Measurements from ENCODE around the gene GPRC6A. TPM values are rescaled to one million over a fixed set of nuclear protein-coding genes. Genes with fewer than 3 reads are reported as not detected.
"Not testable (repeated sequence)": the region's sequence is repeated elsewhere in the genome, so short reads cannot be mapped to it uniquely, and the experiment has no call there.

Gene GPRC6A
- 0.11 TPM in 1 of 2 replicates, not detected in the other for total RNA-seq (2014; rRNA removed; shearing (Covaris generic))

GRCh38 chr6:116828983-116829382 is at the start of gene GPRC6A:
Gene GPRC6A, minus strand, starts transcription at chr6:116829083. Its CDS starts 70 bp downstream, at chr6:116829013.
- H3K27me3 ChIP-seq (ENCODE audit: control insufficient read depth, insufficient read depth, low read length), result no peaks in the 10 kb centered on the region
- no peak within 1 kb of the TSS for H3K4me3 ChIP-seq (ENCODE audit: insufficient read depth, low read depth, low read length)
- DNase-seq, result no peak
- no peaks in the 10 kb centered on the region for H3K36me3 ChIP-seq (replicated peaks; ENCODE audit: control insufficient read depth, insufficient read depth, low read length)

- Histone ChIP-seq H3K27me3 (ENCODE audit: control insufficient read depth, insufficient read depth, low read length) (peaks cover 45% of the 10 kb centered on the region), H3K36me3 (replicated peaks; ENCODE audit: control insufficient read depth, insufficient read depth, low read length) (no peaks in the 10 kb centered on the region), H3K4me3 (ENCODE audit: insufficient read depth, low read depth, low read length) (no peak overlapping the region)
- DNase-seq, result peak; percentile 28
These were observed 48.9 kb upstream of the GPRC6A start for GRCh38 chr6:116877743-116878142.

- Histone ChIP-seq H3K4me3 (ENCODE audit: insufficient read depth, low read depth, low read length) (peak within 1 kb of the TSS; percentile 60), H3K27me3 (ENCODE audit: control insufficient read depth, insufficient read depth, low read length) (peaks cover 45% of the 10 kb centered on the region), H3K36me3 (replicated peaks; ENCODE audit: control insufficient read depth, insufficient read depth, low read length) (no peaks in the 10 kb centered on the region)
- DNase-seq, result peak; percentile 83
These were observed 48.0 kb upstream of the GPRC6A start, which contains the start of gene RFX6 for GRCh38 chr6:116876635-116877611. Gene RFX6, plus strand, starts transcription at chr6:116877242. Its CDS starts 34 bp downstream, at chr6:116877276.

- H3K27me3 ChIP-seq (ENCODE audit: control insufficient read depth, insufficient read depth, low read length), result peaks cover 45% of the 10 kb centered on the region
- DNase-seq, result no peak
- H3K36me3 ChIP-seq (replicated peaks; ENCODE audit: control insufficient read depth, insufficient read depth, low read length), result no peaks in the 10 kb centered on the region
- peak overlapping the region; percentile 60; the same call in 1 of the 2 replicates for H3K4me3 ChIP-seq (ENCODE audit: insufficient read depth, low read depth, low read length)
These were observed 47.2 kb upstream of the GPRC6A start for GRCh38 chr6:116876107-116876506.

GRCh38 chr6:116872771-116873170 is 43.9 kb upstream of the GPRC6A start:
- Histone ChIP-seq H3K27me3 (ENCODE audit: control insufficient read depth, insufficient read depth, low read length) (peaks cover 34% of the 10 kb centered on the region), H3K36me3 (replicated peaks; ENCODE audit: control insufficient read depth, insufficient read depth, low read length) (no peaks in the 10 kb centered on the region), H3K4me3 (ENCODE audit: insufficient read depth, low read depth, low read length) (no peak overlapping the region)
- no peak for DNase-seq

GRCh38 chr6:116866281-116866871 is 37.5 kb upstream of the GPRC6A start:
- H3K27me3 ChIP-seq (ENCODE audit: control insufficient read depth, insufficient read depth, low read length), result no peaks in the 10 kb centered on the region
- no peak for DNase-seq
- no peaks in the 10 kb centered on the region for H3K36me3 ChIP-seq (replicated peaks; ENCODE audit: control insufficient read depth, insufficient read depth, low read length)
- no peak overlapping the region for H3K4me3 ChIP-seq (ENCODE audit: insufficient read depth, low read depth, low read length)

- Histone ChIP-seq H3K36me3 (replicated peaks; ENCODE audit: control insufficient read depth, insufficient read depth, low read length) (no peaks in the 10 kb centered on the region), H3K4me3 (ENCODE audit: insufficient read depth, low read depth, low read length) (no peak overlapping the region), H3K27me3 (ENCODE audit: control insufficient read depth, insufficient read depth, low read length) (no peaks in the 10 kb centered on the region)
- DNase-seq, result no peak
These were observed 30.4 kb upstream of the GPRC6A start for GRCh38 chr6:116859264-116859663.

GRCh38 chr6:116858060-116858459 is 29.2 kb upstream of the GPRC6A start:
- Histone ChIP-seq H3K4me3 (ENCODE audit: insufficient read depth, low read depth, low read length) (no peak overlapping the region), H3K36me3 (replicated peaks; ENCODE audit: control insufficient read depth, insufficient read depth, low read length) (no peaks in the 10 kb centered on the region), H3K27me3 (ENCODE audit: control insufficient read depth, insufficient read depth, low read length) (no peaks in the 10 kb centered on the region)
- no peak for DNase-seq

- Histone ChIP-seq H3K36me3 (replicated peaks; ENCODE audit: control insufficient read depth, insufficient read depth, low read length) (no peaks in the 10 kb centered on the region), H3K27me3 (ENCODE audit: control insufficient read depth, insufficient read depth, low read length) (no peaks in the 10 kb centered on the region), H3K4me3 (ENCODE audit: insufficient read depth, low read depth, low read length) (no peak overlapping the region)
- no peak for DNase-seq
These were observed 18.3 kb upstream of the GPRC6A start for GRCh38 chr6:116847227-116847626.

- no peak for DNase-seq
- H3K4me3 ChIP-seq (ENCODE audit: insufficient read depth, low read depth, low read length), result no peak overlapping the region
- no peaks in the 10 kb centered on the region for H3K36me3 ChIP-seq (replicated peaks; ENCODE audit: control insufficient read depth, insufficient read depth, low read length)
- no peaks in the 10 kb centered on the region for H3K27me3 ChIP-seq (ENCODE audit: control insufficient read depth, insufficient read depth, low read length)
These were observed 13.6 kb upstream of the GPRC6A start for GRCh38 chr6:116842459-116842858.

- no peak overlapping the region for H3K4me3 ChIP-seq (ENCODE audit: insufficient read depth, low read depth, low read length)
- no peaks in the 10 kb centered on the region for H3K36me3 ChIP-seq (replicated peaks; ENCODE audit: control insufficient read depth, insufficient read depth, low read length)
- DNase-seq, result no peak
- no peaks in the 10 kb centered on the region for H3K27me3 ChIP-seq (ENCODE audit: control insufficient read depth, insufficient read depth, low read length)
These were observed 11.2 kb upstream of the GPRC6A start for GRCh38 chr6:116840091-116840490.

GRCh38 chr6:116836606-116837342 is 7.9 kb upstream of the GPRC6A start:
- Histone ChIP-seq H3K36me3 (replicated peaks; ENCODE audit: control insufficient read depth, insufficient read depth, low read length) (no peaks in the 10 kb centered on the region), H3K27me3 (ENCODE audit: control insufficient read depth, insufficient read depth, low read length) (no peaks in the 10 kb centered on the region), H3K4me3 (ENCODE audit: insufficient read depth, low read depth, low read length) (no peak overlapping the region)
- no peak for DNase-seq

GRCh38 chr6:116834526-116834925 is 5.6 kb upstream of the GPRC6A start:
- H3K36me3 ChIP-seq (replicated peaks; ENCODE audit: control insufficient read depth, insufficient read depth, low read length); H3K4me3 ChIP-seq (ENCODE audit: insufficient read depth, low read depth, low read length); DNase-seq; H3K27me3 ChIP-seq (ENCODE audit: control insufficient read depth, insufficient read depth, low read length): not testable (repeated sequence)

GRCh38 chr6:116827561-116828240 is 1.2 kb downstream of the GPRC6A start:
- no peak for DNase-seq
- no peaks in the 10 kb centered on the region for H3K36me3 ChIP-seq (replicated peaks; ENCODE audit: control insufficient read depth, insufficient read depth, low read length)
- H3K4me3 ChIP-seq (ENCODE audit: insufficient read depth, low read depth, low read length), result no peak overlapping the region
- H3K27me3 ChIP-seq (ENCODE audit: control insufficient read depth, insufficient read depth, low read length), result no peaks in the 10 kb centered on the region
